SK-N-SH (cell line): ENCODE results near the gene TWF1. TPM values are rescaled to one million over a fixed set of nuclear protein-coding genes. Genes with fewer than 3 reads are reported as not detected.

Experiments
- CTCF ChIA-PET: fragments of 300-600, 350-600 bp; formaldehyde crosslinking; extraction: SDS; loops from one replicate; lab custom pipeline; 2021; lab: Yijun Ruan, JAX
- POLR2A ChIA-PET: fragments of 350-600 bp; sonication (Branson Sonifier 250); formaldehyde crosslinking; extraction: SDS; loops from one replicate; lab custom pipeline; 2020; ENCODE audit warnings: antibody characterized with exemption, inconsistent platforms; lab: Yijun Ruan, JAX
- DNase-seq: peaks from one replicate; pipeline ENCODE4 v3.0.0; 2012
- H2AFZ ChIP-seq: fragments of 200-600 bp; sonication (generic); 2 replicates; pipeline ENCODE4 v1.8.1; 2016; ENCODE audit warnings: antibody characterized with exemption, mild to moderate bottlenecking, low read depth
- H3F3A ChIP-seq: fragments of 200-600 bp; sonication (generic); replicated peaks from 2 replicates; pipeline ENCODE3; 2016; ENCODE audit warnings: antibody characterized with exemption, mild to moderate bottlenecking; ENCODE audit not compliant: insufficient read depth
- H3K27ac ChIP-seq, 2 experiments: fragments of 200-500 bp in 1 of 2; fragments of 200-600 bp in 1 of 2; sonication (Bioruptor generic) in 1 of 2; sonication (generic), shearing (Covaris generic) in 1 of 2; 2 replicates each; pipeline versions ENCODE4 v1.5.1 to v1.6.1; 2014 to 2016; ENCODE audit warnings: low read depth in 2 of 2, inconsistent platforms in 1 of 2, low read length in 1 of 2, mild to moderate bottlenecking in 1 of 2, mixed read lengths in 1 of 2
- H3K27me3 ChIP-seq: fragments of 200-600 bp; sonication (generic), shearing (Covaris generic); 2 replicates; pipeline ENCODE4 v1.6.1; 2016; ENCODE audit warnings: mixed run types; ENCODE audit not compliant: insufficient read depth
- H3K36me3 ChIP-seq, 2 experiments: fragments of 200-500 bp in 1 of 2; fragments of 200-600 bp in 1 of 2; sonication (Bioruptor generic) in 1 of 2; sonication (generic) in 1 of 2; replicated peaks in 1 of 2; 2 replicates each; pipeline versions ENCODE3 to v1.5.1; 2014 to 2016; ENCODE audit warnings: low read length in 1 of 2, mild to moderate bottlenecking in 1 of 2; ENCODE audit not compliant: insufficient read depth in 2 of 2, control insufficient read depth in 1 of 2
- H3K4me1 ChIP-seq, 2 experiments: fragments of 200-500 bp in 1 of 2; fragments of 200-600 bp in 1 of 2; sonication (Bioruptor generic) in 1 of 2; sonication (generic), shearing (Covaris generic) in 1 of 2; 2 replicates each; pipeline versions ENCODE4 v1.5.1 to v1.6.1; 2014 to 2016; ENCODE audit warnings: low read depth in 1 of 2, low read length in 1 of 2, mixed run types in 1 of 2; ENCODE audit not compliant: insufficient read depth in 2 of 2, control insufficient read depth in 1 of 2
- H3K4me2 ChIP-seq: fragments of 200-600 bp; sonication (generic), shearing (Covaris generic); 2 replicates; pipeline ENCODE4 v1.6.1; 2017; ENCODE audit warnings: mixed run types
- H3K4me3 ChIP-seq, 2 experiments: fragments of 200-500 bp in 1 of 2; fragments of 200-600 bp in 1 of 2; sonication (Bioruptor generic) in 1 of 2; sonication (generic), shearing (Covaris generic) in 1 of 2; 2 replicates each; pipeline versions ENCODE4 v1.5.1 to v1.8.1; 2014 to 2016; ENCODE audit warnings: low read depth in 2 of 2, inconsistent platforms in 1 of 2, low read length in 1 of 2, mild to moderate bottlenecking in 1 of 2, mixed read lengths in 1 of 2, moderate library complexity in 1 of 2
- H3K79me2 ChIP-seq: fragments of 200-600 bp; sonication (generic); 2 replicates; pipeline ENCODE4 v1.8.1; 2017; ENCODE audit warnings: mild to moderate bottlenecking; ENCODE audit not compliant: insufficient read depth
- H3K9ac ChIP-seq: fragments of 200-600 bp; sonication (generic); 2 replicates; pipeline ENCODE4 v1.6.1; 2017; ENCODE audit warnings: mixed run types
- H3K9me2 ChIP-seq: fragments of 200-600 bp; sonication (generic); 2 replicates; pipeline ENCODE4 v1.6.1; 2017; ENCODE audit warnings: mixed run types
- H3K9me3 ChIP-seq: fragments of 200-600 bp; sonication (generic); 2 replicates; pipeline ENCODE4 v1.6.1; 2017; ENCODE audit warnings: mixed run types, mild to moderate bottlenecking, moderate library complexity
- H4K20me1 ChIP-seq: fragments of 200-600 bp; sonication (generic); 2 replicates; pipeline ENCODE4 v1.6.1; 2017; ENCODE audit warnings: mild to moderate bottlenecking, mixed run types; ENCODE audit not compliant: insufficient read depth
- ELF1 ChIP-seq: IDR thresholded peaks from 2 replicates; pipeline ENCODE4 v1.4.0; 2012
- EP300 ChIP-seq, 2 experiments: IDR thresholded peaks; 2 replicates each; pipeline versions ENCODE4 v1.4.0 to v1.6.1; 2012; ENCODE audit warnings: borderline replicate concordance in 1 of 2, low read depth in 1 of 2, low read length in 1 of 2
- FOXJ3 ChIP-seq: sonication (generic); formaldehyde crosslinking; IDR thresholded peaks from 2 replicates; pipeline ENCODE4 v1.5.1; 2020; ENCODE audit warnings: mild to moderate bottlenecking, missing genetic modification reagents
- FOXM1 ChIP-seq: IDR thresholded peaks from 2 replicates; pipeline ENCODE4 v1.4.0; 2012; ENCODE audit warnings: low read depth, mild to moderate bottlenecking
- GABPA ChIP-seq: IDR thresholded peaks from 2 replicates; pipeline ENCODE4 v1.4.0; 2012; ENCODE audit warnings: low read depth, mild to moderate bottlenecking
- GATA2 ChIP-seq: sonication (generic); formaldehyde crosslinking; IDR thresholded peaks from 2 replicates; pipeline ENCODE4 v1.5.0; 2020; ENCODE audit warnings: mild to moderate bottlenecking, missing genetic modification reagents
- POLR2AphosphoS5 ChIP-seq: IDR thresholded peaks from 2 replicates; pipeline ENCODE4 v1.6.1; 2012; ENCODE audit warnings: low read depth, low read length
- RFX5 ChIP-seq: IDR thresholded peaks from 2 replicates; pipeline ENCODE4 v1.6.1; 2012; ENCODE audit warnings: mild to moderate bottlenecking, improper control_type of control experiment, low read length
- SIN3A ChIP-seq: IDR thresholded peaks from 2 replicates; pipeline ENCODE4 v1.6.1; 2012; ENCODE audit warnings: low read depth, mild to moderate bottlenecking, low read length, moderate library complexity, borderline replicate concordance
- TCF12 ChIP-seq: IDR thresholded peaks from 2 replicates; pipeline ENCODE4 v1.4.0; 2012
- polyA plus RNA-seq, 3 experiments: library from polyadenylated mRNA; depleted of rRNA; stranded (reverse); fragments of >200 nt; gene quantifications; 2 replicates each; pipeline ENCODE4 v1.2.3, GENCODE V29; 2012
- TF ChIP-seq, protein P1 (sequence below): IDR thresholded peaks from 2 replicates; pipeline ENCODE4 v1.4.0; 2012; ENCODE audit warnings: low read depth, borderline replicate concordance
- TF ChIP-seq, protein P2 (sequence below): fragments of 150-350 bp; IDR thresholded peaks from 2 replicates; pipeline ENCODE4 v1.6.1; 2016; ENCODE audit warnings: mild to moderate bottlenecking, low read depth, low read length
- TF ChIP-seq, protein P3 (sequence below): fragments of 150-350 bp; IDR thresholded peaks from 2 replicates; pipeline ENCODE4 v1.6.1; 2017; ENCODE audit warnings: antibody characterized with exemption, low read length, low read depth, borderline replicate concordance
- TF ChIP-seq, protein P4 (sequence below): IDR thresholded peaks from 2 replicates; pipeline ENCODE4; 2012
- TF ChIP-seq, protein P5 (sequence below): IDR thresholded peaks from 2 replicates; pipeline ENCODE4 v1.4.0; 2012; ENCODE audit warnings: low read depth, borderline replicate concordance

TWF1 gene
- polyA plus RNA-seq, 1 of the 3 experiments (the other 2 are of a cell fraction) = 36.9 TPM

DNA sequence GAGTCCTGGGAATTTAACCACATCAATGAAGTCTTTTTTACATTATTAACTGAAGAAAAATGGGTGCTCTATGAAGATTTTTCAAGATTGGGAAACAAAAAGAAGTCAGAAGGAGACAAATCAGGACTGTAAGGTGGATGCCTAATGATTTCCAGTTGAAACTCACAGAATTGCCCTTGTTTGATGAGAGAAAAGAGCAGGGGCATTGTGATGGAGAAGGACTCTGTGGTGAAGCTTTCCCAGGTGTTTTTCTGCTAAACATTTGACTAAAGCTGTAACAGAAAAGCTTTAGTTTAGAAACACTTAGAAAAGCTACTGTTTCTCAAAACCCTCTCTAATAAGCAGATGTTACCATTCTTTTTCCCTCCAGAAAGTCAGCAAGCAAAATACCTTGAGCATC, 41.6 kb downstream of the TWF1 start (continued):
- TF ChIP-seq GABPA (no peak), TCF12 (no peak)
- TF ChIP-seq, protein P1, sequence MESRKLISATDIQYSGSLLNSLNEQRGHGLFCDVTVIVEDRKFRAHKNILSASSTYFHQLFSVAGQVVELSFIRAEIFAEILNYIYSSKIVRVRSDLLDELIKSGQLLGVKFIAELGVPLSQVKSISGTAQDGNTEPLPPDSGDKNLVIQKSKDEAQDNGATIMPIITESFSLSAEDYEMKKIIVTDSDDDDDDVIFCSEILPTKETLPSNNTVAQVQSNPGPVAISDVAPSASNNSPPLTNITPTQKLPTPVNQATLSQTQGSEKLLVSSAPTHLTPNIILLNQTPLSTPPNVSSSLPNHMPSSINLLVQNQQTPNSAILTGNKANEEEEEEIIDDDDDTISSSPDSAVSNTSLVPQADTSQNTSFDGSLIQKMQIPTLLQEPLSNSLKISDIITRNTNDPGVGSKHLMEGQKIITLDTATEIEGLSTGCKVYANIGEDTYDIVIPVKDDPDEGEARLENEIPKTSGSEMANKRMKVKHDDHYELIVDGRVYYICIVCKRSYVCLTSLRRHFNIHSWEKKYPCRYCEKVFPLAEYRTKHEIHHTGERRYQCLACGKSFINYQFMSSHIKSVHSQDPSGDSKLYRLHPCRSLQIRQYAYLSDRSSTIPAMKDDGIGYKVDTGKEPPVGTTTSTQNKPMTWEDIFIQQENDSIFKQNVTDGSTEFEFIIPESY = no peak
- TF ChIP-seq, all 33 proteins: peak for 0

DNA sequence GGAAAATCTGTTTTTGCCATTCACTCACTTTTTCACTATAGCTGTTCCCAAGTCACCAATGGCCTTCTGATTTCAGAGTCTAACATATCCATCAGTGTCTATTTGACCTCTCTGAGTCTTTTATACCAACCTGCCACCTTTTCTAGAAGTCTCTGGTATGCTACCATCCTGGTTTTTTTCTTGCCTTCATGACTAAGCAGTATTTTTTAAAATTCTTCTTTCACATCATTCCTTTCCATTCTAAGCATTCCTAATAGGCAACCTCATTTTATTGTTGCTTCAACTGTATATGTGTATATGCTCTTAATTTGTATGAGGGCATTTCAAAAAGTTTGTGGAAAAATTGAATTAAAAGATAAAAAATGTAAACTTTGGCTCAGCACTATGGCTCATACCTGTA, 42.3 kb downstream of the TWF1 start:
- Histone ChIP-seq H3K27ac (no peak overlapping the region), H3K9ac (no peak overlapping the region), H3K79me2 (no peaks in the 10 kb centered on the region), H3K4me1 (peaks cover 3 to 5% of the 10 kb centered on the region in 2 experiments; a peak in 2 of 4 replicates), H4K20me1 (no peaks in the 10 kb centered on the region), H3K4me3 (no peak overlapping the region)
- CTCF ChIA-PET = interaction anchor here (2.0 kb wide), 1 partner anchor 119 kb away, joined by 9 read pairs; no protein-coding TSS in a partner anchor
- TF ChIP-seq, protein P2, sequence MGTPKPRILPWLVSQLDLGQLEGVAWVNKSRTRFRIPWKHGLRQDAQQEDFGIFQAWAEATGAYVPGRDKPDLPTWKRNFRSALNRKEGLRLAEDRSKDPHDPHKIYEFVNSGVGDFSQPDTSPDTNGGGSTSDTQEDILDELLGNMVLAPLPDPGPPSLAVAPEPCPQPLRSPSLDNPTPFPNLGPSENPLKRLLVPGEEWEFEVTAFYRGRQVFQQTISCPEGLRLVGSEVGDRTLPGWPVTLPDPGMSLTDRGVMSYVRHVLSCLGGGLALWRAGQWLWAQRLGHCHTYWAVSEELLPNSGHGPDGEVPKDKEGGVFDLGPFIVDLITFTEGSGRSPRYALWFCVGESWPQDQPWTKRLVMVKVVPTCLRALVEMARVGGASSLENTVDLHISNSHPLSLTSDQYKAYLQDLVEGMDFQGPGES = no peak
- TF ChIP-seq GABPA (no peak), POLR2AphosphoS5 (no peak), FOXM1 (no peak), RFX5 (no peak)
- TF ChIP-seq, all 33 proteins: peak for 0
- Histone ChIP-seq H3F3A (no peaks in the 10 kb centered on the region), H3K36me3 (peaks cover 0 to 7% of the 10 kb centered on the region in 2 experiments), H2AFZ (no peak overlapping the region), H3K9me3 (no peaks in the 10 kb centered on the region), H3K4me2 (no peak overlapping the region), H3K27me3 (no peaks in the 10 kb centered on the region), H3K9me2 (no peaks in the 10 kb centered on the region)
- POLR2A ChIA-PET = no interaction called here
- no peak for DNase-seq

DNA sequence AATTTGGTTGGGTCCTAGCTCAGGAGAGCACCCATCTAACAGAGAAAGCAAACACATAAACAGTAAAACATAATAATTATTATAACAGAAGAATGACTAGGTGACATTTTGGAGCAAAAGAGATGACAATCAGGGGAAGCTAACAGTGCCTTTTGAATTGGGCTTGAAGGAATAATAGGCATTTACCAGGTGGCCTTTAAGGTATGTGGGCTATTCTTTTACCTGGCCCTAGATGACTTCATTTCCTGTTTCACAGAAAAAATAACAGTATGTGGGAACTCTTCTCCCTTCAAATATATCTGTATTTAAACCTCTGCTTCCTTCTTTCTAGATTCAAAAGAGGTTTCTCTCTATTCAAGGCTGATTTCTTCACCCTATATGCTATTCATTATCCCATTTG, 43.5 kb downstream of the TWF1 start:
- TF ChIP-seq FOXM1 = no peak
- no peak for TF ChIP-seq GATA2
- no peak for TF ChIP-seq FOXJ3
- TF ChIP-seq, protein P3, sequence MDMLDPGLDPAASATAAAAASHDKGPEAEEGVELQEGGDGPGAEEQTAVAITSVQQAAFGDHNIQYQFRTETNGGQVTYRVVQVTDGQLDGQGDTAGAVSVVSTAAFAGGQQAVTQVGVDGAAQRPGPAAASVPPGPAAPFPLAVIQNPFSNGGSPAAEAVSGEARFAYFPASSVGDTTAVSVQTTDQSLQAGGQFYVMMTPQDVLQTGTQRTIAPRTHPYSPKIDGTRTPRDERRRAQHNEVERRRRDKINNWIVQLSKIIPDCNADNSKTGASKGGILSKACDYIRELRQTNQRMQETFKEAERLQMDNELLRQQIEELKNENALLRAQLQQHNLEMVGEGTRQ = no peak
- TF ChIP-seq EP300 (IDR thresholded peaks at IDR 0.05; ENCODE audit: borderline replicate concordance in 1 of 2, low read depth in 1 of 2, low read length in 1 of 2) = no peak
- TF ChIP-seq, protein P4, sequence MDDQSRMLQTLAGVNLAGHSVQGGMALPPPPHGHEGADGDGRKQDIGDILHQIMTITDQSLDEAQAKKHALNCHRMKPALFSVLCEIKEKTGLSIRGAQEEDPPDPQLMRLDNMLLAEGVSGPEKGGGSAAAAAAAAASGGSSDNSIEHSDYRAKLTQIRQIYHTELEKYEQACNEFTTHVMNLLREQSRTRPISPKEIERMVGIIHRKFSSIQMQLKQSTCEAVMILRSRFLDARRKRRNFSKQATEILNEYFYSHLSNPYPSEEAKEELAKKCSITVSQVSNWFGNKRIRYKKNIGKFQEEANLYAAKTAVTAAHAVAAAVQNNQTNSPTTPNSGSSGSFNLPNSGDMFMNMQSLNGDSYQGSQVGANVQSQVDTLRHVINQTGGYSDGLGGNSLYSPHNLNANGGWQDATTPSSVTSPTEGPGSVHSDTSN = no peak
- no peak for TF ChIP-seq POLR2AphosphoS5
- no peak for TF ChIP-seq ELF1
- TF ChIP-seq SIN3A = no peak
- TF ChIP-seq, protein P5, sequence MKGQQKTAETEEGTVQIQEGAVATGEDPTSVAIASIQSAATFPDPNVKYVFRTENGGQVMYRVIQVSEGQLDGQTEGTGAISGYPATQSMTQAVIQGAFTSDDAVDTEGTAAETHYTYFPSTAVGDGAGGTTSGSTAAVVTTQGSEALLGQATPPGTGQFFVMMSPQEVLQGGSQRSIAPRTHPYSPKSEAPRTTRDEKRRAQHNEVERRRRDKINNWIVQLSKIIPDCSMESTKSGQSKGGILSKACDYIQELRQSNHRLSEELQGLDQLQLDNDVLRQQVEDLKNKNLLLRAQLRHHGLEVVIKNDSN = no peak
- CTCF ChIA-PET = interaction anchor here (0.9 to 2.0 kb wide), 4 partner anchors 10 to 319 kb away, joined by 3 to 9 read pairs (median 3); no protein-coding TSS in a partner anchor
- POLR2A ChIA-PET = no interaction called here

More for the DNA sequence above, 43.5 kb downstream of the TWF1 start:
- Histone ChIP-seq H3K9ac (no peak overlapping the region), H3K9me3 (no peaks in the 10 kb centered on the region), H3K27ac (no peak overlapping the region), H3K79me2 (peaks cover 5% of the 10 kb centered on the region), H3K4me1 (peaks cover 6 to 8% of the 10 kb centered on the region in 2 experiments; a peak in 3 of 4 replicates), H3K4me2 (no peak overlapping the region), H3K9me2 (no peaks in the 10 kb centered on the region), H3K27me3 (no peaks in the 10 kb centered on the region), H4K20me1 (no peaks in the 10 kb centered on the region), H2AFZ (no peak overlapping the region), H3K36me3 (peaks cover 0 to 5% of the 10 kb centered on the region in 2 experiments), H3F3A (no peaks in the 10 kb centered on the region), H3K4me3 (no peak overlapping the region)
- no peak for DNase-seq
